GM19463 (cell line): ENCODE results near the gene MYOM1.
"Not testable (repeated sequence)": the region's sequence is repeated elsewhere in the genome, so short reads cannot be mapped to it uniquely, and the experiment has no call there.

Experiments
- ATAC-seq: cut with Tn5 transposase; IDR thresholded peaks from one replicate; pipeline ENCODE4 v1.9.1; 2021; ENCODE audit warnings: mild to moderate bottlenecking, moderate library complexity; ENCODE audit not compliant: unreplicated experiment

Gene MYOM1

DNA sequence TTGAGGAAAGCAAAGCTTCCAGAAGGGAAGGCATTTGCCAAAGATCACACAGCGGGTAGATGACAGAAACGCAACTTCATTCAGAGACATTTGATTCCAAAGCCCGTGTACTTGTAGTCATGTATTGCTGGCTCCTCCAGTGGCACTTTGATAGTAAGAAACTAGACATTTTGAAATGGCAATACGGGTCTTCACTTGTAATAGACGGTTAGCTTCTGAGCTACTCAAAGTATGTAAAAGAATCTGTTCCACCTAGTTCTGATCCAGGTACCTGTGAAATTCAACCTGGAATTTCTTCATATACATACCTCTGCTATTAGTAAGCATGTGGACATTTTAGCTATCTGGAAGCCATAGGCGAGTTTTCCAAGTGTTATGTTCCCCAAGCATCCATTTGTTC, 1.7 kb upstream of the MYOM1 start:
- ATAC-seq = no peak

DNA sequence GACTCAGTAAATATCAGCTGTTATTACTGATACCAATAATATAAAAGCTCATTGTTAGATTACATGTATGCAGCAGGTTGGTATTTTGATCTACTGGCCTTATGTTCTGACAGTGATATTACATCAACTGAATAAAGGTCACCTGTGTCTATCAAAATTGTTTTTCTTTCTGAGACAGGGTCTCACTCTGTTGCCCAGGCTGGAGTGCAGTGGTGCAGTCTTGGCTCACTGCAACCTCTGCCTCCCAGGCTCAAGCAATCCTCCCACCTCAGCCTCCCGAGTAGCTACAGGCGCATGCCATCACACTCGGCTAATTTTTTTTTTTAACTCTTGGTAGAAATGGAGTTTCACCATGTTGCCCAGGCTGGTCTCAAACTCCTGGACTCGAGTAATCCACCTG, 1.1 kb upstream of the MYOM1 start:
- not testable (repeated sequence) for ATAC-seq

DNA sequence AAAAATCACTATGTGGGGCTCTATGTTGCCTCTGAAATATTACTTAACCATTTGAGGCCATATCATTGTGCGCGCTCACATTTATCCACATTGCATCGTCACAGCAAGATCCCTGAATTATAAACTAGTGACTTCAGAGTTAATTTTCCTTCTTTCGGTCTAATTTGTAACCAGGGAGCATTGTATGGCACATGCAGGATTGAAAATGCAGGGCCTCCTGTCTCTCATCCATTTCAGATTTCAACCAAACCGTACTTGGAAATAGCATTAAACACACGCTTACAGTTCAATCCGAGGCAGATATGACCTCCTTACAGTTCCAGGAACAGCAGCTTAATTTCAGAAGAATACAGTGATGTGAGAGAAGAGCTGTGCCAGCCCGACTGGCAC, 532 bp downstream of the MYOM1 start:
- ATAC-seq = no peak

DNA sequence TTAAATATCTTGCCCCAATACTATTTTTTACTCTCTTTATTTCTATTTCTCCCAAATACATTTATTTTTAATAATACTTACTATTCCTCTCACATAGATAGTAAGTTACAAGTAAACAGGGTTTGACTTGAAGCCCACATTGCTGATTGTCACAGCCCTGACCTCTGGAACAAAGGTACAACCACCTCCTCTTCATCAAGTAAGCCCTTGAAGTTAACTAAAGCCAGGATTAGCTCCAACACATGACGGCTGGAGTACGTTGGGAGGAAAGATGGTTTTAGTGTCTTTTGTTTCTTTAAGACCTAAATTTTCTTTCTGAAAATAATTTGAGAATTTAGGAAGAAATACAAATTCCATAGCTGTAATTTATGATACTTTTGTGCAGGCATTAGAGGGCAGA, 949 bp downstream of the MYOM1 start:
- ATAC-seq = no peak

DNA sequence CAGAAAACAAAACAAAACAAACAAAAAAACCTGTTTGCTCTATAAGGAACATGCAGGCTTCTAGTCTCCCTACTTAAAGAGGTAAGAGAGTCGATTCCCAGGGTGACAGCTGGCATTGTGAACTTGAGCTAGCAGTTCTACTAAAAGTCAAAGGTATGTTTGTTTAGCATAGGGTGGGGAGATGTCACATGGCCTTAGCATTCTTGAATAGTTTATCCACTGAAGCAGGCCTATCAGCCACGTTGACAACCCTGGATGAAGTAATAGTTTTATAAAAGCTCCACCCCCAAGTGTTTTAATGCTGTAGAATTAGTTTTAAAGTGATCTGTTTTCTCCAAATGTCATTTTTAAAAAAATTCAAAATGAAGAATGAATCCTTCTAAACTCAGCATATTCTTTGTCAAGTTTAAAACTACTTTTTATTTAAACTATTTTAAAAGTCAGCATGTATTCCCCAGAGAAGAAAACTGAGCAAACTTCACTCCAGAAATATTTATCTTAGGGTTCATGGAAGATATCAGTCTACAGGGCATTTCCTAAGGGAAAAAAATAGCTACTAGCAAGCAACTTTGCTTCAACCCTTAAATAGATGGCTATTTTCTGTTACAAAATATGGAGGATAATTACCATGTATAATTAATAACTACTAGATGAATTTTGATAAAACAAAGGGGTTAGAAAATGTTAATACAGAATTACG, 1.7 kb downstream of the MYOM1 start:
- ATAC-seq = no peak

DNA sequence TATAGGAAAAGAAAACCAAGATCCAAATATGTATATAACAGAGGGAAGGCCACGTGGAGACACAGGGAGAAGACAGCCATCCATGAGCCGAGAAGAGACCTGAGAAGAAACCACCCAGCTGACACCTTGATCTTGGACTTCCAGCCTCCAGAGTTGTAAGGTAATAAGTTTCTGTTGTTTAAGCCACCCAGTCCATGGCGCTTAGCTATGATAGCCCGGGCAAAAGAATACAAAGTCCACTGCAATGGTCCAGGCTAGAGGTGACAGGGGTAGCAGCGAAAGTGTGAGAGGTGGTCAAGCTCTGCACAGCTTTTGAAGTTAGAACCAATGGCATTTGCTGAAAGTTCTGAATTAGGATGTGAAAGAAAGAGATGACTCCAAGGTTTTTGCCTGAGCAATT, 2.8 kb downstream of the MYOM1 start:
- no peak for ATAC-seq

DNA sequence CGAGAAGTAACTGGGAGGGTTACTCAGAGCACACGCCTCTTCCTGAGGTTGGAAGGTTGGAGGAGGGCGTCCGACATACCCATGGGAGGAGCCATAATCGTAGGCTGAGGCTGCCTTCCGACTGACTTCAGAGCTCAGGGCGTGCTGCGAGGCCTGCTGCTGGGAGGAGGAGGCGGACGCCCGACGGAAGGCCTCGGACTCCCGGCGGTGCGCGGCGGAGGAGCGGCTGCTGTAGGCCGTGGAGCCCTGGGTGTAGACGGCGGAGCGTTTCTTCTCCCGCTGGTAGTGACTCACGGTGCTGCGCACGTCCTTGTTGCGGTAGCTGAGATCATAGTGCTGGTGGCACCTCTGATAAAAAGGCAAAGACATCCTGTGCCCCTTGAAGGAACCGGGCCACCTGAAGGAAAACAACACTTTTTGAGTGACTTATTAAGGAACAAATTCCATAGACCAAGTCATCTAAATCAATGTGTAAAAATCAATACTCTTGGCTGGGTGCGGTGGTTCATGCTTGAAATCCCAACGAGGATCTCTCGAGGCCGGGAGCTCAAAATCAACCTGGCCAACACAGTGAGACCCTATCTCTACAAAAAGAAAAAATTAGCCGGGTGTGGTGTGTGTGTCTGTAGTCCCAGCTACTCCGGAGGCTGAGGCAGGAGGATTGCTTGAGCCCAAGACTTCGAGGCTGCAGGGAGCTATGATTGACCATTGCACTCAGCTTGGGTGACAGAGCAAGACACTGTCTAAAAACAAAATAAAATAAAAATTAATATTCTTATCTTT, 4.7 kb downstream of the MYOM1 start:
- ATAC-seq = no peak

DNA sequence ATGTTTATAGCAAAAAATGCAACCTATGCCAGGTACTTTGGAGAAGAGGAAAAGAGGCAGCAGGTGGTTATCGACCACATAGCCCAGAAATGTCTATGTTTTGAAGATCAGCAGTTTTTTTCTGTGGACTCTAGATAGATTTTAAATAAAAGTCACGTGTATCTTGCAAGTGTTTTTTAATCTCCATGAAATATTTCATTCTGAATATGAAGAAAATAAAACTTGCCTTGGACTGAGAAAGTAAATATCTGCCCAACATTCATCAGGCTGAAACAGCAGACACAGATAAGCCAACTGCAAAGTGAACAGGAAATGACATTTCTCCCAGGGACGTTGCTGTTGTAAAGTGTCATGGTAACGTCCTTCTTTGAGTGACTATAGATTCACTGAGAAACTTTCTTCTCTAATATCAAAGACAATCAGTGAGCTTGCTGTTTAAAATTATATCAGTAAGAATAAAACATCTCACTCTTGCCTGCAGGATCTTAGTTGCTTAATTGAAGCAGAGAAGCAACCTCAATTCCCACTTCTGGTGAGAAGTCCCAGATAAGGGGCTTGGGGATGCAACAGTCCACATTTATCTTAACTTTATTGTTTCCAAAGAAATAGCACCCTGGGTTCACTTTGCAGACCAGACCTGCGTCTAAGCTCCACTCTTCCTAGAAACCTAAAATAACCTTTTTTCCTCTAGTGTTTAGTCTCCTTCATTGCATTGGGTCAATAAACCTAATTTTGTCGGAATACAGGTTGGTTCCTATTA, 6.3 kb downstream of the MYOM1 start:
- ATAC-seq = no peak

DNA sequence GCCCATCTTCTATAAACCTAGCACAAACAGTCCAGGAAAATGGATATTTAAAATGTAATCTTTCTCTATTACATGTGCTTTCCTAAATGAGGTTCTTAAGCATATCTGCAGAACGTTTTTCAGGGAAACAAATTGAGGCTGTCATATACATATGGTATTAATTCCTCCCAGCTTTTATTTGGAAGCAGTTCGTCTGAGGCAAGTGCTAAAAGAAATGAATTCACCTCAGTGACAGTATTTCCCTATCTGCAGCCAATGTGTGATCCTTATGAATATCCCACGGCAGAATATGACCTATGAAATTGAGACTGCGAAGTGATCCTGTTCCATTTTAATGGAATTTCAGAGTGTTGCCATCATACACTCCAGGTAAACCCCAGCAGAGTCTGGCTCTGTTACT, 7.1 kb downstream of the MYOM1 start:
- no peak for ATAC-seq

DNA sequence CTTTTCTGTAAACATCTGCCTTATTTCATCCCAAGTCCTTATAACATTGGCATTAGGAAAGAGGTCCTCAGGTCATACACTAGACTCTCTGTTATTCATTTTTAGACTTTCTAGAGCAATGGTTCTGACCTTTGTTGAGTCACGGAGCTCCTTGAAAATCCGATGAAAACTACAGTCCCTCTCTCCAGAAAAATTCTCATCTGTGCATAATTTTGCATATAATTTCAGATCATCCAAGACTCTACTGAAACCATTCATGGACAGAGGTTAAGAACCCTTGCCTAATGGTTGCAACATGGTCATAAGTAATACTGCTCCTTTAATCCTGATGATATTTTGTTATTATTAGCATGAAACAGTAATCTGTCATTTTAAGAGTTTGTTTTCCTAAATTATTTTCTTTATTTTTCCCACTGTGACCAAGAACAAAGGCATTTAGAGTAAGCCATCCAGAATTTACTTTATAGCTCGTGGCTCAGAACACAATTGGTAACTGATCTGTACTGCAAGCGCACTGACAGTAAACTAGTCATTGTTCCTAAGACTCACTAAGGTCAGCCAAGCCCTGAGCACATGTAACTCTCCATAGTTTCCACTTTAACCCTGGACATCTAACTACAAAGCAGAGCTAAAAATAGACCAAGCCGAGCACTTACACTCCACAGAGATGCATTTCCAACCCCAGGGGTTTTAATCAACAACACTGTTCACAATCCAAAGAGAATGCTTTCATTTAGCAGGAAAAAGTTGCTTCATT, 8.4 kb downstream of the MYOM1 start:
- no peak for ATAC-seq

DNA sequence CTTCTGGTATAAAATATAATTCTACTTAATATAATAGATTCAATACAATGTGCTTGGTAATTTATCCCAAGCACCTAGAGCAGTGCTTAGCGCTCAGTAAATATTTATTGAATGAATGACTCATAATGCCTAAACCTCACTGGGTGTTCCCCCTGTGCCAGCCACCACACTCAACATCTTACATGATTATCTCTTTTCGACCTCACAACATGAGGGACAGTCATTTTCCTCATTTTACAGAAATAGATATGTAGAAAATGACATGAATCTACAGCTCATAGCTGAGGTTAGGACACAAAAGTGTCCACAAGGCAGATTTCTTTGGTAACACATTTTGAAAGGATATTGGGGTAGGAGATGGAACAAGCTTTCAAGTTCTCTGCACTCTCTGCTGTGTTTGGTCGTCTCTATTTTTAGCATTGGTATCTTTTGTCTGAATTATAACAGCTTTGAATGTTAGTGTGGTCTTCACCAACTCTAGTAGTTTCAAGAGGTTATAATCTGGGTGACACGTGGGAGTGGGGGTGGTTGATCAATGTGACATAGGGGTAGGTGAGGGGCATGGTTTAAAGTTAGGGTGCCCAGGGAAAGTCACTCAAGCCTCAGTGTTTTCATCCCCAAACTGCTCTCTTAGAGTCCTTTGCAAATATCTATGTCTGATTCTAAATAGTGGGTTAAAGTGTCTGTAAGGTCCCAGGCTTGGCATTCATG, 9.8 kb downstream of the MYOM1 start:
- ATAC-seq = peak; percentile 95

DNA sequence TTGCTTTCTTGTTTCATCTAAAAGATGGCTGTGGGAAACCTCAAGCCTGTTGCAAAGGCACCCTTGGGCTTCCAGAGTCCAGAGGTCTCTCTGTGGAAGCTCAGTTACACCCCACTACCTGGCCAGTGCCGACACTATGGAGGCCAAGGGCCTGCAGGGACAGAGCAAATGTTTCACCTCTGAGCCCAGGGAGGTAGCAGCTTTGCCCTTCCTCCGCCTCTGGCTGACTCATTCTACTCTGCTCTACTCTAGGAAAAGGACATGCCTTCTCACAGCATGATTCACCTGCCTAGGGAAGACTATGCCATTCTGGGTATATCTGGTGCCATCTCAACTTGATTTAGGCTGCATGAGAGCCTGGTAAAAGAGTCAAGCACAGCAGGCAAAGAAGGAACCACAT, 12.2 kb downstream of the MYOM1 start:
- no peak for ATAC-seq

DNA sequence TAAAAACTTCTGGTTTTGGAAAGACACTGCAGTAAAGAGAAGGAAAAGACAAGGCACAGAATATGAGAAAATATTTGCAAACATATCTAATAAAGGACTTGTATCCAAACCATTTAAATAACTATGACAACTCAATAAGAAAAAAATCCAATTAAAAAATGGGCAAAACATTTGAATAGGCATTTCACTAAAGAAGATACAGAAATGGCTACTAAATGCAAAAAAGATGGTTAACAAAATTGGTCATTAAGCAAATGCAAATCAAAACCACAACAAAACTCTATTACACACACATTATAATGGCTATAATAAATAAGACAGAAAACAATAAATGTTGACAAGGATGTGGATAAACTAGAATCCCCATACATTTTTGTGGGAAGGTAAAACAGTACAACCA, 14.5 kb downstream of the MYOM1 start:
- ATAC-seq = no peak

DNA sequence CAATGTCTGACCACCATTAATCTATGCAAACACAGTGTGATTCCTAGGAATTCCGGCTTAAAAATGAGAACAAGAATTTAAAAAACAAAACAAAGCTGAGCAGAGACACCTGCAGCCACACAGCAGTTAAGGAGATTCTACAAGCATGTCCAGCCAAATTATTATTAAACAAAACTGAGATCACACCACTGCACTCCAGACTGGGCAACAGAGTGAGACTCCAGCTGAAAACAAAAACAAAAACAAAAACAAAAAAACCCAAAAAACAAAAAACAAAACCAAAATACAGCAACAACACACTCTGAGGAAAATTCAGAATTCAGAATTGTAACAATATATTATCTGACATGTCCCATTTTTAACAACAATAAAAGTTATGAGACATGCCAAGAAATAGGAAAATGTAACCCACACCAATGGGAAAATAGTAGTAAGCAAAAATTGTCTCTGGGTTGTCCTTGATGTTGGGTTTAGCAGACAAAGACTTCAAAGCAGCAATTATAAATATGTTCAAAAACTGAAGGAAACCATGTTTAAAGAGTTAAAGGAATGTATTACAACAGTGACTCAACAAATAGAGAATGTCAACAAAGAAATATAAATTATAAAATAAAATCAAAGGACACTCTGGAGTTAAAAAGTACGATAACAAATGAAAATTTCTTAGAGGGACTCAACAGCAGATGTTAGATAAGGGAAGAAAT, 19.7 kb downstream of the MYOM1 start:
- ATAC-seq = no peak

DNA sequence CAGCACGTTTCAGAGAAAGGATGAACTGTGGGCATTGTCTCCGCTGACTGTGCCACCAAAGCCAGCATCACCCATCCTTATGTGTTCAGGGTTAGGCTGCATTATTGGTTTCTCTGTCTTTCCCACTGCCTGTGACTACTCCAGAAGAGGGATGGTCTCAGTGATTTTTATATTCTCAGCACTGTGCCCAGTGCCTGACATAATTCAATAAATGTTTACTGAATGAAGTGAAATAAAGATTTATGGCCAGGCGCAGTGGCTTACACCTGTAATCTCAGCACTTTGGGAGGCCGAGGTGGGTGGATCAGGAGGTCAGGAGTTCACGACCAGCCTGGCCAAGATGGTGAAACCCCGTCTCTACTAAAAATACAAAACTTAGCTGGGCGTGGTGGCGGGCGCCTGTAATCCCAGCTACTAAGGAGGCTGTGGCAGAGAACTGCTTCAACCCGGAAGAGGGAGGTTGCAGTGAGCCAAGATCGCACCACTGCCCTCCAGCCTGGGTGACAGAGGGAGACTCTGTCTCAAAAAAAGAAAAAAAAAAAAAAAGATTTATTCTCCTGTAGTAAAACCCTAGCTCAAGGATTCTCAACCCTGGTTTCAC, 21.4 kb downstream of the MYOM1 start:
- not testable (repeated sequence) for ATAC-seq

DNA sequence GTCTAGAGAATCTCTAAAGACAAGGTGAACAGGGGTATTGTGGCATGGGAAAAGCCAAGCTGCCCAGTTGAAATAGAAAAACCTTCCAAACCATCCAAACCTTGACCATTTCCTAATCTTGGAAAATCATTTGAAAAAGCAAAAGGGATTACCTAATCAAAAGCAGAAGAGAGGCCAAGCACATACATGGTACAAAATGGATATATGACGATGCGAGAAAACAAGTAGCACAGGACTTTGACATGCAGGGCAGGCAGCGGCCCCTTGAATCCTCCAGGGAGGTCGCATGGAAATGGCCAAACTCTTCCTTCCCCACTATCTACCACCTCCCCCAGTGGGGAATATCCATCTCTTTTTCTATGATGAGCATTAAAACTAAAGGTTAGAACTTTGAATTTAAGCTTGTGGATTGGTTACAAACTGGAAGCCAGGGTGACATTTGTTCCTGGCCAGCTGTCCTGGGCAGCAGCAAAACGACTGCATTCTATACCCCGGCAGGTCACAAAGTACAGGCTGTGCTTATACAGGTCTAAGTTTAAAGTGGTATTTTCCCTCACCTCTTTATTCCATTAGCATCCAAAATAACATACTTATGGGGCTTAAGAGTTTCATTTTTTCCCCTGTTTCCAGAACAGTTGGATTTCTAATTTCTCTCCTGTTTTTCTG, 24.7 kb downstream of the MYOM1 start:
- no peak for ATAC-seq

DNA sequence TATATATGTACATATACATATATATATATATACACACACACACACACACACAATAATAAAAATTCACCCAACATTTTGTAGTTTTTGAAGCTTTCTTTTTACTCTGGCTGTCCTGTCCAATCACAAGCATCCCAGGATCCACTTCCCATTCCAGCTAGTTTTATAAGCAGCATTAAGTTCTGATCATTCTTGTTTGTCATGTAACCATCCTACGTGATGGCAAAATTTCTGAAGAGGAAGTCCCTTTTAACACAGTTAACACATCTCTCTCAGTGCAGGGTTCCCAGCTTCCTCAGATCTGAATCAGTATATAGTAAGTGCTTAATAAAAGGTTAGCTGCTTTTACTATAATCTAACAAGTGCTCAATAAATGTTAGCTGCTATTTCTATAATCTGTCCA, 26.4 kb downstream of the MYOM1 start:
- ATAC-seq = no peak

DNA sequence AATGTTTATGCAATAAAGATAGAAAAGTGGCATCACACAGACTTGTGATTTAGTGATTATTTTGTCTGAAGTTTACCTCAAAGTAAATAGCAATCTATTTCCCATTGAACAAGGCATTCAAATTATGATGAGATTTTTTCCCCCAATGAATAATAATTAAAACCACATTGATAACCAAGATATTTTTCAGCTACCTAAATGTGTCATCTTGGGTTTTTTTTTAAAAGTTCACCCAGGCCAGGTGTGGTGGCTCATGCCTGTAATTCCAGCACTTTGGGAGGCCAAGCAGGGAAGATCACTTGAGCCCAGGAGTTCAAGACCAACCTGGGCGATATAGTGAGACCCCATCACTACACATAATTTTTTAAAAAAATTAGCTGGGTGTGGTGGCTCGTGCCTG, 27.0 kb downstream of the MYOM1 start:
- ATAC-seq = no peak

DNA sequence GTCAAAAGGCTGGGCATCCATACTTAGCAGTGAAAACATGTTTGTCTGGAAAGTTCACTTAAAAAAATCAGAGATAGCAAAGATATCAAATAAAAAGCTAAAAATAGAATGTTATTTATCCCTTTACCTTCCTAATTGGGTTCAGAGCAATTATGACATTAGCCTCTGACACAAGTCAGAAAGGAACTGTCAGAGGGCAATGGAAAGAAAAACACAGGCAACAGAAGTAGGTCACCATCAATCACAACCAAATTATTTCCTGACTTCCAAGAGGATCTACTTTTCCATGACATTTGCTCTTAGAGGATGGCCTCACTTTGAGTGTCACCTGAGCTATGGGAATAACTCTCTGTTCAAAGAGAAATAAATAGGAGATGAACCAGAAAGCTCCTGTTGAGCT, 27.5 kb downstream of the MYOM1 start:
- no peak for ATAC-seq
